H1 (cell line): ENCODE results near the gene TNFRSF8. TPM values are rescaled to one million over a fixed set of nuclear protein-coding genes. Genes with fewer than 3 reads are reported as not detected.

ENCODE experiments used
- CTCF ChIA-PET: fragments of 300-600 bp; sonication (Branson Sonifier 250); formaldehyde crosslinking; loops from one replicate; lab custom pipeline; 2021; ENCODE audit not compliant: partially characterized antibody; lab: Charles Lee
- POLR2A ChIA-PET: fragments of 300-600 bp; sonication (Branson Sonifier 250); formaldehyde crosslinking; loops from one replicate; lab custom pipeline; 2021; ENCODE audit warnings: inconsistent platforms; ENCODE audit not compliant: partially characterized antibody; lab: Charles Lee
- DNase-seq, 2 experiments: peaks; one replicate each; pipeline versions ENCODE4 v3.0.0 to v3.0.0-alpha.2; 2010 to 2022; ENCODE audit warnings: low spot score in 2 of 2, low read depth in 1 of 2, mixed read lengths in 1 of 2
- FAIRE-seq: peaks from 2 replicates; lab custom pipeline; 2011; peaks lifted over from hg19 to GRCh38; lab: Jason Lieb, UNC
- H2AFZ ChIP-seq: 2 replicates; pipeline ENCODE4 v1.8.1; 2012; ENCODE audit warnings: low read length, inconsistent platforms
- H2AK5ac ChIP-seq: 2 replicates; pipeline ENCODE4 v1.6.1; 2013; ENCODE audit warnings: low read depth, low read length
- H2BK120ac ChIP-seq: replicated peaks from 2 replicates; pipeline ENCODE3; 2013; ENCODE audit warnings: low read depth, low read length, inconsistent platforms
- H2BK12ac ChIP-seq: 2 replicates; pipeline ENCODE4 v1.6.1; 2013; ENCODE audit warnings: low read depth, low read length
- H2BK15ac ChIP-seq: 2 replicates; pipeline ENCODE4 v1.6.1; 2013; ENCODE audit warnings: low read length
- H2BK20ac ChIP-seq: 2 replicates; pipeline ENCODE4 v1.6.1; 2013; ENCODE audit warnings: low read length
- H2BK5ac ChIP-seq: 2 replicates; pipeline ENCODE4 v1.6.1; 2013; ENCODE audit warnings: low read depth, low read length
- H3K14ac ChIP-seq: 2 replicates; pipeline ENCODE4 v1.6.1; 2013; ENCODE audit warnings: inconsistent platforms; ENCODE audit not compliant: insufficient read length
- H3K18ac ChIP-seq: 2 replicates; pipeline ENCODE4 v1.6.1; 2013; ENCODE audit warnings: low read length; ENCODE audit errors: extremely low read depth
- H3K23ac ChIP-seq: 2 replicates; pipeline ENCODE4 v1.6.1; 2013; ENCODE audit warnings: inconsistent platforms; ENCODE audit not compliant: insufficient read length
- H3K23me2 ChIP-seq: 2 replicates; pipeline ENCODE4 v1.6.1; 2013; ENCODE audit warnings: low read depth, low read length
- H3K27ac ChIP-seq: 2 replicates; pipeline ENCODE4 v1.6.1; 2011; ENCODE audit warnings: low read depth, low read length, inconsistent platforms
- H3K27me3 ChIP-seq, 4 experiments: replicated peaks in 1 of 4; 1 replicate in 1 of 4; 2 replicates in 3 of 4; pipeline versions ENCODE4 v1.6.1 to v1.8.1; 2011 to 2013; ENCODE audit warnings: low read length in 3 of 4, mild to moderate bottlenecking in 3 of 4, inconsistent platforms in 2 of 4, mixed read lengths in 2 of 4, moderate library complexity in 1 of 4; ENCODE audit not compliant: control insufficient read depth in 3 of 4, insufficient read depth in 3 of 4; ENCODE audit errors: extremely low read depth in 1 of 4
- H3K36me3 ChIP-seq, 4 experiments: 2 replicates each; pipeline versions ENCODE4 v1.6.1 to v1.8.1; 2011 to 2013; ENCODE audit warnings: mild to moderate bottlenecking in 4 of 4, low read length in 3 of 4, moderate library complexity in 2 of 4, control low read depth in 1 of 4, inconsistent platforms in 1 of 4; ENCODE audit not compliant: insufficient read depth in 4 of 4, control insufficient read depth in 2 of 4
- H3K4ac ChIP-seq: replicated peaks from 2 replicates; pipeline ENCODE3; 2013; ENCODE audit warnings: low read length, low read depth, mixed read lengths, inconsistent platforms; ENCODE audit not compliant: insufficient read length
- H3K4me1 ChIP-seq, 4 experiments: replicated peaks in 1 of 4; 1 replicate in 1 of 4; 2 replicates in 3 of 4; pipeline versions ENCODE4 v1.6.1 to v1.8.1; 2011 to 2013; ENCODE audit warnings: low read length in 3 of 4, inconsistent platforms in 2 of 4, mixed read lengths in 1 of 4; ENCODE audit not compliant: insufficient read depth in 4 of 4, control insufficient read depth in 3 of 4
- H3K4me2 ChIP-seq, 2 experiments: 2 replicates each; pipeline versions ENCODE4 v1.6.1 to v1.8.1; 2011 to 2013; ENCODE audit warnings: low read depth in 2 of 2, low read length in 2 of 2, control low read depth in 1 of 2, inconsistent platforms in 1 of 2, mild to moderate bottlenecking in 1 of 2; ENCODE audit not compliant: insufficient read depth in 1 of 2
- H3K4me3 ChIP-seq, 4 experiments: fragments of 200-600, 300-600 bp in 1 of 4; sonication (generic), shearing (Covaris generic), sonication (Bioruptor Twin) in 1 of 4; 2 replicates each; pipeline versions ENCODE4 v1.5.1 to v1.8.1; 2011 to 2016; ENCODE audit warnings: low read length in 4 of 4, low read depth in 3 of 4, control low read depth in 2 of 4, inconsistent platforms in 2 of 4, mild to moderate bottlenecking in 2 of 4, mixed read lengths in 1 of 4, moderate library complexity in 1 of 4; ENCODE audit not compliant: insufficient read depth in 2 of 4; ENCODE audit errors: extremely low read depth in 1 of 4
- H3K56ac ChIP-seq: replicated peaks from 2 replicates; pipeline ENCODE3; 2013; ENCODE audit warnings: low read depth, mild to moderate bottlenecking, mixed read lengths, low read length, inconsistent platforms; ENCODE audit not compliant: insufficient read length
- H3K79me1 ChIP-seq: 2 replicates; pipeline ENCODE4 v1.6.1; 2013; ENCODE audit warnings: low read depth, low read length, control low read depth
- H3K79me2 ChIP-seq, 2 experiments: 2 replicates each; pipeline versions ENCODE4 v1.6.1 to v1.8.1; 2012 to 2013; ENCODE audit warnings: low read length in 2 of 2, mild to moderate bottlenecking in 2 of 2, inconsistent platforms in 1 of 2; ENCODE audit not compliant: insufficient read depth in 2 of 2, control insufficient read depth in 1 of 2
- H3K9ac ChIP-seq, 4 experiments: replicated peaks in 1 of 4; 1 replicate in 1 of 4; 2 replicates in 3 of 4; pipeline versions ENCODE4 v1.6.1 to v1.8.1; 2011 to 2013; ENCODE audit warnings: low read depth in 3 of 4, low read length in 3 of 4, control low read depth in 2 of 4, mild to moderate bottlenecking in 2 of 4, moderate library complexity in 2 of 4, inconsistent platforms in 1 of 4; ENCODE audit errors: extremely low read depth in 1 of 4
- H3K9me3 ChIP-seq, 2 experiments: 2 replicates each; pipeline versions ENCODE4 v1.6.1 to v1.8.1; 2012 to 2013; ENCODE audit warnings: mild to moderate bottlenecking in 2 of 2, moderate library complexity in 2 of 2, control low read depth in 1 of 2, inconsistent platforms in 1 of 2, low read depth in 1 of 2, low read length in 1 of 2, mixed read lengths in 1 of 2; ENCODE audit not compliant: insufficient read depth in 2 of 2
- H4K20me1 ChIP-seq, 2 experiments: replicated peaks in 1 of 2; 2 replicates each; pipeline versions ENCODE3 to v1.8.1; 2011 to 2013; ENCODE audit warnings: inconsistent platforms in 2 of 2, low read length in 2 of 2, mild to moderate bottlenecking in 1 of 2; ENCODE audit not compliant: insufficient read depth in 2 of 2, control insufficient read depth in 1 of 2
- H4K5ac ChIP-seq: 2 replicates; pipeline ENCODE4 v1.6.1; 2013; ENCODE audit warnings: low read length, low read depth, mixed read lengths, inconsistent platforms; ENCODE audit not compliant: insufficient read length
- H4K8ac ChIP-seq: 2 replicates; pipeline ENCODE4 v1.8.0; 2013; ENCODE audit warnings: mild to moderate bottlenecking, moderate library complexity, low read length, inconsistent platforms; ENCODE audit not compliant: insufficient read depth; ENCODE audit errors: extremely low read depth
- H4K91ac ChIP-seq: replicated peaks from 2 replicates; pipeline ENCODE3; 2013; ENCODE audit warnings: low read length, mixed read lengths, inconsistent platforms; ENCODE audit not compliant: insufficient read length
- GTF2F1 ChIP-seq: IDR thresholded peaks from 2 replicates; pipeline ENCODE4 v1.6.1; 2012; ENCODE audit warnings: low read depth, low read length, improper control_type of control experiment, borderline replicate concordance
- NRF1 ChIP-seq: IDR thresholded peaks from 2 replicates; pipeline ENCODE4 v1.6.1; 2011; ENCODE audit warnings: mild to moderate bottlenecking, low read depth, low read length, improper control_type of control experiment
- SP1 ChIP-seq: IDR thresholded peaks from 2 replicates; pipeline ENCODE4 v1.6.1; 2011; ENCODE audit warnings: low read depth, low read length
- TBP ChIP-seq: IDR thresholded peaks from 2 replicates; pipeline ENCODE4 v1.6.1; 2011; ENCODE audit warnings: low read depth, low read length, improper control_type of control experiment
- WGBS, 2 experiments: shearing (Covaris generic) in 1 of 2; methylation state at CpG; one replicate each; pipeline versions ENCODE4 v1.1.6 to v1.1.7; 2013 to 2015; ENCODE audit warnings: low lambda C conversion rate in 2 of 2, mixed read lengths in 2 of 2, inconsistent platforms in 1 of 2, low coverage in 1 of 2, missing lambda C conversion rate in 1 of 2; ENCODE audit not compliant: insufficient replicate concordance in 2 of 2, insufficient coverage in 1 of 2, insufficient read length in 1 of 2; ENCODE audit errors: extremely low coverage in 1 of 2, missing lambda C conversion rate in 1 of 2; 5-methylcytosine and 5-hydroxymethylcytosine counted together
- polyA plus RNA-seq, 7 experiments: library from polyadenylated mRNA; depleted of rRNA in 3 of 7; stranded (reverse) in 5 of 7; unstranded in 2 of 7; fragments of >200 nt in 5 of 7; fragments of 200-250 nt in 2 of 7; gene quantifications; 1 replicate in 5 of 7; 2 replicates in 1 of 7; 4 replicates in 1 of 7; pipeline versions ENCODE4 v1.2.1 to v1.2.3, GENCODE V29; 2011 to 2013; ENCODE audit warnings: missing spikeins in 2 of 7, mixed read lengths in 2 of 7
- total RNA-seq: library from RNA; stranded (reverse); fragmentation: NEBNext Ultra II Directional; extraction: Animal tissue kit (Norgen Biotek cat#: 25700); gene quantifications from 2 replicates; pipeline ENCODE4 v1.2.1, GENCODE V29; 2021

Gene TNFRSF8
- total and polyA plus RNA-seq, 2 of the 8 experiments (the other 6 are each of a cell fraction or from before 2014, with no cell fraction given) = 23.2 to 32.7 TPM

DNA sequence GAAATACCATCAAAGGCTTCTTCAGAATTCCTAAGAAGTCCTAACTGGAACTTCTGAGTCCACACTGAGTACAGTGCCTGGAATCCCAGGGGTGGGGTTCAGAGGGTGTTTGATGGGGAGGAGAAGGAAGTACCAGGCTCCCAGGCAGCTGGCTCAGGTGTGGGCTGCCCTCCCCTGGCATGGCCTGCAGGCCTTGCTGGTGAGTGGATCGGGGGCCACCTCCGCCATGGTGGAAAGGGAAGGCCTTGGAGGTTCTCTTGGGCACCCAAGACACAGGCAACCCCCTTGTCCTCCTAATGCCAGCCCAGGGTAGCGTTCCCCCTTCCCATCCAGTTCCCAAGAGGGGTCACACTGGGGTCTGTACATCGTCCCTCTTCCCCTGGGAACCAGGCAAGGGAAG is 76.9 kb downstream of the TNFRSF8 start:
- H3K9ac ChIP-seq = no peak overlapping the region
- H3K79me2 ChIP-seq = no peaks in the 10 kb centered on the region
- H3K9me3 ChIP-seq = no peaks in the 10 kb centered on the region
- H4K8ac ChIP-seq = no peak overlapping the region
- H2BK20ac ChIP-seq = no peak overlapping the region
- H3K79me1 ChIP-seq = no peaks in the 10 kb centered on the region
- no peak overlapping the region for H4K91ac ChIP-seq
- FAIRE-seq (no peak), DNase-seq (no peak)
- no peak overlapping the region for H2BK12ac ChIP-seq
- H3K27ac ChIP-seq = no peak overlapping the region
- H2BK15ac ChIP-seq = no peak overlapping the region
- no peak overlapping the region for H3K14ac ChIP-seq
- no peak overlapping the region for H3K4me2 ChIP-seq
- no peak overlapping the region for H3K23ac ChIP-seq
- no peak overlapping the region for H3K4ac ChIP-seq
- H3K18ac ChIP-seq = no peak overlapping the region
- POLR2A ChIA-PET = interaction anchor here (0.8 to 1.6 kb wide), 2 partner anchors 16 to 17 kb away, joined by 3 to 5 read pairs; no protein-coding TSS in a partner anchor
- H3K56ac ChIP-seq = no peak overlapping the region
- H2BK5ac ChIP-seq = no peak overlapping the region
- no peaks in the 10 kb centered on the region for H3K23me2 ChIP-seq
- 81% methylated on average over 4 of the region's 4 CpGs; no CpG with 5 or more reads in 1 of the 2 experiments for WGBS, 2 experiments
- CTCF ChIA-PET = interaction anchor here (0.6 to 6.8 kb wide), 7 partner anchors 12 to 89 kb away, joined by 3 to 66 read pairs (median 3); no protein-coding TSS in a partner anchor
- no peak overlapping the region for H2AFZ ChIP-seq
- H3K4me1 ChIP-seq = no peaks in the 10 kb centered on the region
- H2AK5ac ChIP-seq = no peak overlapping the region
- peaks cover 0 to 4% (median 0%) of the 10 kb centered on the region in 4 experiments; a peak in 2 of 8 replicates for H3K36me3 ChIP-seq
- H3K4me3 ChIP-seq = no peak overlapping the region
- peaks cover 0 to 4% of the 10 kb centered on the region in 2 experiments for H4K20me1 ChIP-seq
- no peak overlapping the region for H4K5ac ChIP-seq
- H3K27me3 ChIP-seq = no peaks in the 10 kb centered on the region
- no peak overlapping the region for H2BK120ac ChIP-seq
- no peak for TF ChIP-seq TBP
- TF ChIP-seq NRF1 = no peak
- no peak for TF ChIP-seq GTF2F1
- no peak for TF ChIP-seq SP1
- TF ChIP-seq, all 59 proteins: peak for 0
